Measurements from ENCODE around the gene ENO2. TPM values are rescaled to one million over a fixed set of nuclear protein-coding genes. Genes with fewer than 3 reads are reported as not detected.
A peak's percentile ranks its signal among the peaks of the same experiment; 100 is the strongest.
"Not testable (repeated sequence)": the region's sequence is repeated elsewhere in the genome, so short reads cannot be mapped to it uniquely, and the experiment has no call there.

The ENO2 gene
- total and polyA plus RNA-seq, 3 donors from 2014 or later, result 8.8 to 14.3 (median 8.9) TPM

GRCh38 chr12:6888360-6888759, 26.0 kb upstream of the ENO2 start:
- Histone ChIP-seq H3K4me3 (no peak overlapping the region), H3K27ac (no peak overlapping the region), H3K27me3 (no peaks in the 10 kb centered on the region), H3K9me3 (no peaks in the 10 kb centered on the region), H3K4me1 (no peaks in the 10 kb centered on the region), H3K36me3 (ENCODE audit: low read depth, missing control alignments) (no peaks in the 10 kb centered on the region)
- intact Hi-C loops (cut with DNase I; ENCODE audit: low total_unique reads), result no loop called here
- 82 to 89% methylated on average over 1 to 2 of the region's 2 CpGs for WGBS, 2 donors
- no peak for DNase-seq
- TF ChIP-seq POLR2A (IDR thresholded peaks at IDR 0.05), result no peak
- TF ChIP-seq CTCF (IDR thresholded peaks at IDR 0.05), result no peak

- H3K9me3 ChIP-seq; H3K4me3 ChIP-seq; H3K27ac ChIP-seq; H3K4me1 ChIP-seq; H3K36me3 ChIP-seq (ENCODE audit: low read depth, missing control alignments); H3K27me3 ChIP-seq; intact Hi-C loops (cut with DNase I; ENCODE audit: low total_unique reads); DNase-seq: not testable (repeated sequence)
- 80 to 81% methylated on average over 7 of the region's 7 CpGs for WGBS, 2 donors
Measured at GRCh38 chr12:6888794-6889193, 25.6 kb upstream of the ENO2 start.

GRCh38 chr12:6889775-6890573, 24.4 kb upstream of the ENO2 start:
- WGBS, 2 donors, result 66 to 76% methylated on average over 21 of the region's 21 CpGs
- DNase-seq; H3K9me3 ChIP-seq; intact Hi-C loops (cut with DNase I; ENCODE audit: low total_unique reads); H3K27me3 ChIP-seq; H3K36me3 ChIP-seq (ENCODE audit: low read depth, missing control alignments); H3K4me1 ChIP-seq: not testable (repeated sequence)
- peak overlapping the region; percentile 92 to 95 for H3K27ac ChIP-seq
- H3K4me3 ChIP-seq, result peak overlapping the region; percentile 39 to 70

- intact Hi-C loops (cut with DNase I; ENCODE audit: low total_unique reads), result no loop called here
- no peaks in the 10 kb centered on the region for H3K4me1 ChIP-seq
- H3K27me3 ChIP-seq, result no peaks in the 10 kb centered on the region
- TF ChIP-seq CTCF (IDR thresholded peaks at IDR 0.05) (peak; percentile 69 to 95 (median 90)), POLR2A (IDR thresholded peaks at IDR 0.05) (peak; percentile 61)
- WGBS, 2 donors, result 1 to 2% methylated on average over 7 to 67 of the region's 68 CpGs
- H3K9me3 ChIP-seq, result no peaks in the 10 kb centered on the region
- H3K4me3 ChIP-seq, result peak overlapping the region; percentile 39 to 70
- peak overlapping the region; percentile 93 to 95 for H3K27ac ChIP-seq
- no peaks in the 10 kb centered on the region for H3K36me3 ChIP-seq (ENCODE audit: low read depth, missing control alignments)
- DNase-seq, result peak; percentile 98
Measured at GRCh38 chr12:6890789-6891645, 23.4 kb upstream of the ENO2 start.

GRCh38 chr12:6891646-6892001, 22.8 kb upstream of the ENO2 start:
- H3K4me1 ChIP-seq, result no peaks in the 10 kb centered on the region
- TF ChIP-seq CTCF (IDR thresholded peaks at IDR 0.05), result no peak
- no peak for DNase-seq
- 48 to 55% methylated on average over 5 of the region's 5 CpGs for WGBS, 2 donors
- intact Hi-C loops (cut with DNase I; ENCODE audit: low total_unique reads), result no loop called here
- H3K9me3 ChIP-seq, result no peaks in the 10 kb centered on the region
- peak overlapping the region; percentile 39 to 70 for H3K4me3 ChIP-seq
- H3K36me3 ChIP-seq (ENCODE audit: low read depth, missing control alignments), result no peaks in the 10 kb centered on the region
- no peaks in the 10 kb centered on the region for H3K27me3 ChIP-seq
- H3K27ac ChIP-seq, result peak overlapping the region; percentile 93 to 95

GRCh38 chr12:6892683-6893082, 21.7 kb upstream of the ENO2 start:
- intact Hi-C loops (cut with DNase I; ENCODE audit: low total_unique reads); H3K9me3 ChIP-seq; H3K4me1 ChIP-seq; H3K27me3 ChIP-seq; DNase-seq; H3K36me3 ChIP-seq (ENCODE audit: low read depth, missing control alignments); H3K4me3 ChIP-seq; H3K27ac ChIP-seq: not testable (repeated sequence)
- WGBS, 2 donors, result 65 to 83% methylated on average over 2 to 3 of the region's 3 CpGs
